NB4 (cell line): ENCODE measurements around the gene MGRN1.

Experiments used
- DNase-seq: peaks from one replicate; pipeline ENCODE4 v3.0.0; 2010; ENCODE audit warnings: low read depth
- H3K4me3 ChIP-seq: one replicate; pipeline ENCODE4 v1.5.1; 2011; ENCODE audit warnings: mild to moderate bottlenecking, low read depth, low read length, moderate library complexity
- CTCF ChIP-seq: IDR thresholded peaks from one replicate; pipeline ENCODE4 v1.5.1; 2012; ENCODE audit warnings: low read depth, low read length
- MAX ChIP-seq: IDR thresholded peaks from 2 replicates; pipeline ENCODE4 v1.6.1; 2011; ENCODE audit warnings: low read depth, low read length
- MYC ChIP-seq: IDR thresholded peaks from 2 replicates; pipeline ENCODE4 v1.6.1; 2011; ENCODE audit warnings: low read depth, low read length
- POLR2A ChIP-seq: IDR thresholded peaks from 2 replicates; pipeline ENCODE4 v1.6.1; 2011; ENCODE audit warnings: mild to moderate bottlenecking; ENCODE audit not compliant: insufficient read length; ENCODE audit errors: extremely low read depth

MGRN1 gene

GRCh38 chr16:4668313-4668960 is 43.8 kb downstream of the MGRN1 start:
- TF ChIP-seq CTCF (no peak), MAX (no peak), MYC (no peak), POLR2A (no peak)

GRCh38 chr16:4673387-4674046 is 48.9 kb downstream of the MGRN1 start:
- no peak overlapping the region for H3K4me3 ChIP-seq
- DNase-seq = no peak
- TF ChIP-seq POLR2A = no peak

More at GRCh38 chr16:4668313-4668960, 43.8 kb downstream of the MGRN1 start:
- no peak for DNase-seq
- H3K4me3 ChIP-seq = no peak overlapping the region

GRCh38 chr16:4674926-4675530 is 50.4 kb downstream of the MGRN1 start:
- no peak for TF ChIP-seq MYC
- no peak for TF ChIP-seq MAX
- no peak for TF ChIP-seq CTCF
- no peak for TF ChIP-seq POLR2A
- H3K4me3 ChIP-seq = no peak overlapping the region
- DNase-seq = no peak

- H3K4me3 ChIP-seq = peak overlapping the region; percentile 40
- peak; percentile 90 for DNase-seq
- TF ChIP-seq MYC = 0 out of 2 replicates have a peak, but pooled peaks have one; percentile 12
- TF ChIP-seq POLR2A = no peak
- TF ChIP-seq MAX = peak; percentile 42; the same call in 1 of the 2 replicates
These were observed 51.5 kb downstream of the MGRN1 start for GRCh38 chr16:4675864-4676786.

GRCh38 chr16:4676831-4677230 is 52.2 kb downstream of the MGRN1 start:
- DNase-seq = no peak
- TF ChIP-seq POLR2A (no peak), MAX (no peak), MYC (no peak), CTCF (no peak)
- peak overlapping the region; percentile 40 for H3K4me3 ChIP-seq

- TF ChIP-seq MYC = no peak
- no peak for TF ChIP-seq MAX
- TF ChIP-seq CTCF = no peak
- no peak for TF ChIP-seq POLR2A
- H3K4me3 ChIP-seq = no peak overlapping the region
- no peak for DNase-seq
These were observed 52.8 kb downstream of the MGRN1 start for GRCh38 chr16:4677390-4677789.
